K562 (cell line): Measurements from ENCODE around the gene CXCL5. TPM values are rescaled to one million over a fixed set of nuclear protein-coding genes. Genes with fewer than 3 reads are reported as not detected.

Source experiments
- KLF10 ChIP-seq: fragments of 250-450 bp; sonication (Bioruptor Pico); IDR thresholded peaks from 2 replicates; pipeline ENCODE4 v1.6.1; 2021; ENCODE audit warnings: matching md5 sums
- MAZ ChIP-seq, 2 experiments: fragments of 450-650 bp in 1 of 2; sonication (generic) in 1 of 2; formaldehyde crosslinking; IDR thresholded peaks in 1 of 2; conservative IDR thresholded peaks in 1 of 2; 2 replicates each; pipeline versions ENCODE4 v1.4.0 to v1.5.0; 2020; ENCODE audit warnings: mild to moderate bottlenecking in 1 of 2, missing genetic modification reagents in 1 of 2
- PHF20 ChIP-seq: fragments of 450-650 bp; IDR thresholded peaks from 2 replicates; pipeline ENCODE4 v1.6.1; 2018; ENCODE audit not compliant: partially characterized antibody
- REST ChIP-seq, 2 experiments: fragments of 450-650 bp; formaldehyde crosslinking in 1 of 2; IDR thresholded peaks; 2 replicates each; pipeline versions ENCODE4 v1.4.0 to v1.6.1; 2014 to 2020; ENCODE audit warnings: mild to moderate bottlenecking in 2 of 2, borderline replicate concordance in 1 of 2, low read depth in 1 of 2
- SRSF9 ChIP-seq: fragments of 200-400 bp; formaldehyde crosslinking; IDR thresholded peaks from 2 replicates; pipeline ENCODE4 v1.6.1; 2017; ENCODE audit warnings: low read depth, low read length, borderline replicate concordance
- TAF9B ChIP-seq: fragments of 450-650 bp; IDR thresholded peaks from 2 replicates; pipeline ENCODE4 v1.6.1; 2018; ENCODE audit warnings: mild to moderate bottlenecking; ENCODE audit not compliant: partially characterized antibody
- TBP ChIP-seq: optimal IDR thresholded peaks from 2 replicates; pipeline ENCODE3; 2011; ENCODE audit warnings: low read depth, low read length, improper control_type of control experiment
- THRB ChIP-seq: fragments of 450-650 bp; formaldehyde crosslinking; conservative IDR thresholded peaks from 2 replicates; pipeline ENCODE4 v1.4.0; 2022; ENCODE audit warnings: mild to moderate bottlenecking, missing genetic modification characterization
- ZBTB11 ChIP-seq, 3 experiments: fragments of 200-800 bp in 1 of 3; fragments of 250-450 bp in 1 of 3; fragments of 450-650 bp in 1 of 3; sonication (Bioruptor Pico) in 1 of 3; sonication (Bioruptor generic) in 1 of 3; formaldehyde crosslinking in 1 of 3; IDR thresholded peaks; 2 replicates each; pipeline versions ENCODE4 v1.6.1 to v1.8.0; 2016 to 2022; ENCODE audit warnings: mild to moderate bottlenecking in 2 of 3, missing genetic modification characterization in 2 of 3, missing compliant biosample characterization in 1 of 3, moderate library complexity in 1 of 3
- ZNF24 ChIP-seq: fragments of 450-650 bp; IDR thresholded peaks from 2 replicates; pipeline ENCODE4 v1.6.1; 2016
- ZNF584 ChIP-seq: fragments of 200-800 bp; sonication (Bioruptor generic); IDR thresholded peaks from 2 replicates; pipeline ENCODE4 v1.6.1; 2016; ENCODE audit warnings: low read depth, mild to moderate bottlenecking, missing genetic modification characterization, missing compliant biosample characterization
- polyA plus RNA-seq, 8 experiments: library from polyadenylated mRNA; depleted of rRNA in 4 of 8; stranded (reverse) in 5 of 8; unstranded in 3 of 8; fragments of >200 nt; fragmentation: Nextera tagmentation in 2 of 8; fragmentation: Illumina TruSeq in 1 of 8; extraction: Ambion mirVana in 2 of 8; extraction: Trizol in 1 of 8; gene quantifications; 2 replicates each; pipeline versions ENCODE4 v1.2.1 to v1.2.3, GENCODE V29; 2011 to 2014; ENCODE audit warnings: inconsistent platforms in 1 of 8, missing spikeins in 1 of 8
- total RNA-seq, 7 experiments: library from RNA; depleted of rRNA in 6 of 7; stranded (reverse); fragments of >200 nt in 6 of 7; fragmentation: Illumina TruSeq in 2 of 7; extraction: Trizol in 2 of 7; gene quantifications; 2 replicates each; pipeline versions ENCODE4 v1.2.1 to v1.2.3, GENCODE V29; 2011 to 2021; ENCODE audit warnings: low replicate concordance in 1 of 7

Gene CXCL5
- total and polyA plus RNA-seq, 9 of the 15 experiments (the other 6 are each of a cell fraction or from before 2014, with no cell fraction given): not detected

GRCh38 chr4:74038425-74039314, 40.2 kb upstream of the CXCL5 start, which contains the start of gene CXCL3 (continued):
- TF ChIP-seq ZBTB11 (CRISPR knock-in tag; IDR thresholded peaks at IDR 0.05) (peak in 1 of 3 experiments; percentile 45; a peak in 1 of 6 replicates), KLF10 (CRISPR knock-in tag) (0 out of 2 replicates have a peak, but pooled peaks have one; percentile 43), TAF9B (peak; percentile 59), REST (IDR thresholded peaks at IDR 0.05; ENCODE audit: borderline replicate concordance) (peak; percentile 77), REST (CRISPR knock-in tag; IDR thresholded peaks at IDR 0.05; ENCODE audit: low read depth) (no peak), MAZ (CRISPR knock-in tag; conservative IDR thresholded peaks at IDR 0.05 in 1 of 2, IDR thresholded peaks at IDR 0.05 in 1 of 2) (peak; percentile 70 to 74; a peak in 3 of 4 replicates), PHF20 (no peak), SRSF9 (no peak), ZNF24 (0 out of 2 replicates have a peak, but pooled peaks have one; percentile 29), TBP (peak; percentile 43), ZNF584 (CRISPR knock-in tag) (0 out of 2 replicates have a peak, but pooled peaks have one; percentile 14), THRB (peak; percentile 75; the same call in 1 of the 2 replicates)
